Suppressor macrophage (primary cell): ENCODE data around the gene DNAJC7.

Source experiments
- DNase-seq, 4 experiments: peaks; one replicate each; pipeline ENCODE4 v3.0.0-alpha.2; 2020 to 2022

The DNAJC7 gene

GRCh38 chr17:41974658-41975057, 42.6 kb downstream of the DNAJC7 start:
- DNase-seq = no peak

GRCh38 chr17:41974031-41974430, 43.2 kb downstream of the DNAJC7 start:
- no peak for DNase-seq

GRCh38 chr17:41973408-41973811, 43.8 kb downstream of the DNAJC7 start:
- DNase-seq = no peak

- no peak for DNase-seq
These were observed 44.5 kb downstream of the DNAJC7 start for GRCh38 chr17:41972571-41973407.

DNA sequence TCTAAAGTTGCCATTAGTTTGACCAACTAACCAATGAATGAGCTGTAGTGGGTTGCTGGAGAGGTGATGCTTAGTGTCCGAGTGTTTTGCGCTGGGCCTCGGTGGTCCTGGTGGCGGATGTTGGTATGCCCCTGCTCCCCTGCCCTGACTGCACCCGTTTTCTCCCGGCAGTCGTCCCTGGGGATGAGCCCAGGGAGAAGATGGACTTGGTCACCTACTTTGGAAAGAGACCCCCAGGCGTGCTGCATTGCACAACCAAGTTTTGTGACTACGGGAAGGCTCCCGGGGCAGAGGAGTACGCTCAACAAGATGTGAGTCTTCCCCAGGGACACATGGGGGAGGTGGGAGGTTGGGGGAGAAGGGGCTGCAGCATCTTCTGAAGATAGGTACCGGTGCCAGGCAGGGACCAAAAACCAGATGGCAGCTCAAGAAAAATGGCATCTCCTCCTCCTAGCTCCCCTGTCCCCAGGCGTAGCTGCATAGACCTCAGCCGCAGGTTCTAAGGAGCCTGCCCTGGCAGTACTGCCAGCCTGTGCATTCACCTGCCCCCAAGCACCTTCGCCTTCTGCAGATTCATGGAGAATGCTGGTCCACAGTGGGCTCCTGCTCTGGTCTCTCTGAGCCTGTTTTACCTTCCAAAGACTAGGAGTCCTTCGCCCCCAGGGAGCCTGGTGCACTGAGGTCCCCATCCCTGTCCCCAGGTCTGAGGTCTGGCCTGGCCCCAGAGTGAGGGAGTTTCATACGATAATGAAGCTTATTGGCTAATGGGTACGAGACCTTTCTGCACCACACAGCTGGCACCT, 45.3 kb downstream of the DNAJC7 start:
- DNase-seq = no peak

DNA sequence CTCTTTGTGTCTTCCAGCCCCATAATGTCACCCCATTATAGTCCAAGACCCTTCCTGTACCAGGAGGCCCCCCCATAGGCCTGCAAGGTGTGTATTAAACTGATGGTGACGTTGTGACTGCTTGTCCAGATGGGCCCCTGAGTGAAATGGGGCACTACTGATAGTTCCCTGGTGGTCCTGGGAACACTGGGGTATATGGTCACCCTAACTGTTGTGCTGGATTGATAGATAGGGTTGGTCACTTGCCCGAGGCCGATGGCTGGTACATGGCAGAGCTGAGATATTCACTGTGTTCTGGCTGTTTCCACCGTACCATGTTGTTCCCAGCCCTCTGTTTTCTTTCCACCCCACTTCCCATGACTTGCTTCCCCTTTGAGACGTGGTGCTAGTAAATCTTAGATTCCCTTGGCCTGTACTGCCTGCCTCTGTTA, 46.3 kb downstream of the DNAJC7 start:
- DNase-seq = peak in 2 of 4 experiments; percentile 29 to 36

- DNase-seq = no peak
These were observed 48.6 kb downstream of the DNAJC7 start for GRCh38 chr17:41968676-41969075.

- no peak for DNase-seq
These were observed 49.2 kb downstream of the DNAJC7 start for GRCh38 chr17:41967921-41968578.

GRCh38 chr17:41967141-41967920, 49.9 kb downstream of the DNAJC7 start:
- DNase-seq = no peak

GRCh38 chr17:41966463-41967140, 50.6 kb downstream of the DNAJC7 start, which contains the start of gene CNP:
CNP (plus strand) TSS chr17:41966795; CDS start chr17:41966885, 90 bp downstream.
- peak; percentile 96 to 99 (median 97) for DNase-seq

GRCh38 chr17:41965694-41966462, 51.4 kb downstream of the DNAJC7 start:
- DNase-seq = peak; percentile 21 to 61 (median 44)

- DNase-seq = peak; percentile 73 to 84 (median 81)
These were observed 54.3 kb downstream of the DNAJC7 start for GRCh38 chr17:41962768-41963434.

GRCh38 chr17:41962111-41962510, 55.1 kb downstream of the DNAJC7 start:
- no peak for DNase-seq

DNA sequence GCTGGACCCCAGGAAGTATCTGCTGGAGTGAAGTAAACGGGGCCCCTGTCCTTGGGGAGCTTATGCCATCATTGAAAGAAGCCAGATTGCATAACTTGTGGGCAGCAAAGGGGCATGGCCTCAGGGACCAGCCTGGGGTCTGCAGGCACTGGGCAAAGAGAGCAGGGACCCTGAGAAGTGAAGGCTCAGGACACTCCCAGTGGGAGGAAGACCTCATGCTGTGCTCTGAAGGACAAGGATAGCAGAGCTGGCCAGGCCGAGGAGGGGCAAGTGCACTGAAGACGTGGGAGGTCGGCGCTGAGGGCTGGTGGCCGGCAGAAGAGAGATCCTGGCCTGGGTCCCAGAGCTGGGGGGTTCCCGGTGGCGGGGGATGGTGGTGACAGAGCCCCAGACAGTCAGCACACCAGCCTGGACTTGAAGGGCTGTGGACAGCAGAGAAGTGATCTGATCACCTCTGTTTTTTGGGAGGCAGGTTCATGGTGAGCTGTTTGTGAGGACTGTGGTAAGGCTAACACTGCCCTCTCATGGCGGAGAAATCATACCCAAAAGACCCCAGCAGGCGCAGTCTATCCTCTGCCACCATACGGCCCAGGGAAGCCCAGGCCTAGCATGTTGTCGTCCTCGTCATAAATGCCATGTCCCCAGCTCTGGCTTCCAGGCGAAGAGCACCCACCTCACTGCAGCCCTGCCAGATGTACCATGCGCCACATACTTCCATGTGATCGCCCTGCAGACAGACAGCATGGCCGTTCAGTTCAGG, 57.7 kb downstream of the DNAJC7 start:
- DNase-seq = peak in 3 of 4 experiments; percentile 18 to 39 (median 36)

DNA sequence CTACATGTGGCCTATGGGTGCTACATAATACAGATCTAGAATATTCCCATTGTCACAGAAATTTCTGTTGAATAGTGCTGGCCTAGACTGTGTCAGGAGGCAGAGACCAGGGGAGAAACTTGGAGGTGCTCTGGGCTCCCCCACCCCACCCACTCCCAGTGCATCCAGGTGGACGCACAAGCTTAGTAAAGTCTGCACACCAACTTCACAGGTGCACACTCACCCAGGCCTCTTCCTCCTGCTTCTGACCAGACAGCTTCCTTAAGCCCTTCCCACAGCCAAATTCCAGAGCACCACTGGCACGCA, 58.3 kb downstream of the DNAJC7 start:
- DNase-seq = no peak

- no peak for DNase-seq
These were observed 59.3 kb downstream of the DNAJC7 start for GRCh38 chr17:41957869-41958439.

DNA sequence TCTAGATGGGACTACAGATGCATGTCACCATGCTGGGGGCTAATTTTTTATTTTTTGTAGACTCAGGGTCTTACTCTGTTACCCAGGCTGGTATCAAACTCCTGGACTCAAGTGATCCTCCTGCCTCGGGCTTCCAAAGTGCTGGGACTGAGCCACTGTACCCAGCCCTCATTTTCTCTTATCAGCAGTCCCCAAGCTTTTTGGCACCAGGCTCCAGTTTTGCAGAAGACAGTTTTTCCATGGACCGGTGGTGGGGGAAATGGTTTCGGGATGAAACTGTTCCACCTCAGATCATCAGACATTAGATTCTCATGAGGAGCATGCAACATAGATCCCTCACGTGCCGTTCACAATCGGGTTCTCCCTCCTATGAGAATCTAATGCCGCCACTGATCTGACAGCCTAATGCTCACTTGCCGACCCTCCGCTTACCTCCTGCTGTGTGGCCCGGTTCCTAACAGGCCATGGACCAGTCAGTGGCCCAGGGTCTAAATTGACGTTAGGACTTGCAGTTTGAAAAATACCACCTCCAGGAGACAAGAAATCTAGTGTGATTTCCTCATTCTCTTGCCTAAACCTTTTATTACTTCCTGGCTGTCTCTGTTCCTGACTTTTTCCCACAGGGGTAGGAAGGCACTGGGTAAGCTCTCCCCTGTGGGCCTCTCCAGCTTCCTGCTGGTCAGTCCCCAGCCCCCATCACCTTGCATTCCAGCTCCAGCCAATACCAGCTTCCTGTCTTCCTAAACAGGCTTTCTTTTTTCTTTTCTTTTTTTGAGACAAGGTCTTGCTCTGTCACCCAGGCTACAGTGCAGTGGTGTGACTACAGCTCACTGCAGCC, 60.0 kb downstream of the DNAJC7 start:
- DNase-seq = no peak

GRCh38 chr17:41956522-41956921, 60.7 kb downstream of the DNAJC7 start:
- no peak for DNase-seq
